Endodermal cell (in vitro differentiated cells): ENCODE results near the gene CHI3L1. TPM values are rescaled to one million over a fixed set of nuclear protein-coding genes. Genes with fewer than 3 reads are reported as not detected.
A peak's percentile ranks its signal among the peaks of the same experiment; 100 is the strongest.

ENCODE experiments used
- DNase-seq: peaks from one replicate; pipeline ENCODE4 v3.0.0-alpha.2; 2017
- H3K27ac ChIP-seq: 2 replicates; pipeline ENCODE4 v1.5.1; 2013; ENCODE audit warnings: mild to moderate bottlenecking, low read depth, low read length, moderate library complexity
- H3K27me3 ChIP-seq: 2 replicates; pipeline ENCODE4 v1.6.1; 2013; ENCODE audit warnings: mild to moderate bottlenecking, low read length, moderate library complexity; ENCODE audit not compliant: insufficient read depth, control insufficient read depth, poor library complexity, severe bottlenecking
- H3K36me3 ChIP-seq: 2 replicates; pipeline ENCODE4 v1.7.0; 2013; ENCODE audit warnings: mild to moderate bottlenecking, low read length, moderate library complexity; ENCODE audit not compliant: control insufficient read depth, insufficient read depth
- H3K4me1 ChIP-seq: one replicate; pipeline ENCODE4 v1.7.0; 2013; ENCODE audit warnings: low read length; ENCODE audit not compliant: control insufficient read depth, insufficient read depth
- H3K4me3 ChIP-seq: 2 replicates; pipeline ENCODE4 v1.5.1; 2013; ENCODE audit warnings: mild to moderate bottlenecking, low read length, moderate library complexity
- H3K9ac ChIP-seq: 2 replicates; pipeline ENCODE4 v1.6.1; 2013; ENCODE audit warnings: mild to moderate bottlenecking, low read length, moderate library complexity; ENCODE audit not compliant: poor library complexity, severe bottlenecking; ENCODE audit errors: extremely low read depth
- H3K9me3 ChIP-seq: 2 replicates; pipeline ENCODE4 v1.6.1; 2013; ENCODE audit warnings: mild to moderate bottlenecking, low read length, moderate library complexity; ENCODE audit not compliant: control insufficient read depth
- H3K27ac Mint-ChIP-seq: 2 replicates; pipeline ENCODE4 v1.8.0; 2020; ENCODE audit warnings: mixed read lengths
- H3K27me3 Mint-ChIP-seq: 2 replicates; pipeline ENCODE4 v1.8.0; 2021; ENCODE audit warnings: mild to moderate bottlenecking, mixed read lengths; ENCODE audit not compliant: insufficient read depth
- H3K36me3 Mint-ChIP-seq: 2 replicates; pipeline ENCODE4 v1.8.0; 2020; ENCODE audit warnings: low read depth, mixed read lengths
- H3K4me1 Mint-ChIP-seq: 2 replicates; pipeline ENCODE4 v1.8.0; 2020; ENCODE audit warnings: mixed read lengths
- H3K4me3 Mint-ChIP-seq: 2 replicates; pipeline ENCODE4 v1.8.0; 2020; ENCODE audit warnings: mild to moderate bottlenecking, moderate library complexity, mixed read lengths
- H3K9me3 Mint-ChIP-seq: 2 replicates; pipeline ENCODE4 v1.8.0; 2020; ENCODE audit warnings: mild to moderate bottlenecking, mixed read lengths
- WGBS, 2 experiments: methylation state at CpG; one replicate each; pipeline versions ENCODE4 v1.1.5 to v1.1.7; 2013; ENCODE audit warnings: missing lambda C conversion rate in 2 of 2, mixed read lengths in 1 of 2; ENCODE audit not compliant: insufficient coverage in 1 of 2, insufficient read length in 1 of 2; 5-methylcytosine and 5-hydroxymethylcytosine counted together
- total RNA-seq, 2 donors: library from RNA; stranded (reverse); fragmentation: NEBNext Ultra II Directional in 1 of 2; extraction: Animal tissue kit (Norgen Biotek cat#: 25700) in 1 of 2; gene quantifications; 2 replicates in 1 of 2; 3 replicates in 1 of 2; pipeline ENCODE4 v1.2.1, GENCODE V29; 2021
- TF ChIP-seq, protein P1 (sequence below): fragments of 200-600 bp; sonication (generic); conservative IDR thresholded peaks from 2 replicates; pipeline ENCODE4 v1.5.0; 2021; ENCODE audit warnings: antibody characterized with exemption, mild to moderate bottlenecking

Gene CHI3L1
- total RNA-seq, 2 donors from 2014 or later: 0.18 to 1.1 TPM

DNA sequence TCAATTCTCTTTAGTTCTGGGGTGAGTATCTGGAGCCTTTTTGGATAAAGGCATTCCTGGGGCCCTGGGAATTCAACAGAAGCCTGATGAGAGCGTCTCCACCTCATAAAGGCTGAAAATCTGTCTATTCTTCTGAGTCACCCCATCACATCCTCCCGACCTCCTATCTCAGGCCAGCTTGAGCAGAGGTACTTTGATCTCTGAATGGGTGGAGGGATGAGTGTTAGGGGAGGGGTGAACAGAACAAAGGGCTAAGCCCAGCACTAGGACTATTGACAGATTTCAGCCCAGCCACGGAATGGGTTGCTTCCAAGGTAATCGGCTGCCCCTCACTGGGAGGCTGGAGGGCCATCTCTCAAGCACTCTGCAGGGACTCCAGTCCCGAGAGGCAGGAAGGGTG is 8.4 kb downstream of the CHI3L1 start:
- peaks cover 20% of the 10 kb centered on the region for H3K4me1 ChIP-seq

DNA sequence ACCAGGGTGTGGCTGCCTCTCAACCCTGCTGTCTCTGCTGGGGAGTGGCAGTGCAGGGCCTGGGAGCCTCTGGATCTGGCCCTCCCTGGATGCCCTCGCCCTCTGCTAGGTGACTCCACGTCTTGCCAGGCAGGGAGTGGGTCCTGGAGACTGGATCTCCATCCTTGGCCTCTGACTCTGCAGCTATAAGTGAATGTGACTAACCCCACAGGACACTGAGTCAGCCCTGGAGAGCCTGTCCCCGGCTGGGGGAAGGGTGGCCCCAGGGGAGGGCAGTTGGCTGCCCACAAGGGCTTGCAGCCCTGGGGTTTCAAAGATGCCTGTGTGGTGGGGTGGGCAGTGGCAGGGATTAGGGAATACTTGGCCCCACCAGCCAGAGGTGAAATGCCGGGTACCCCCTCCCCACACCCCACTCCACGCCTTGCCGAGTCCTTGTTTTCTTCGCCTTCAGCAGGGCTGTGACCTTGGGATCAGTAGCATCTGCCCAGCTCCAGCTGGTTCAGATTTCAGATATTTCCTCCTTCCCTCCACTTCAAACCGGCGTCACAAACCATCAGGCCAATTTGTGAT is 8.9 kb downstream of the CHI3L1 start:
- no peak overlapping the region for H3K27ac ChIP-seq
- Mint-ChIP-seq H3K4me1 (peaks cover 45% of the 10 kb centered on the region), H3K9me3 (no peaks in the 10 kb centered on the region), H3K27me3 (no peaks in the 10 kb centered on the region), H3K4me3 (no peak overlapping the region), H3K27ac (peak overlapping the region; percentile 56), H3K36me3 (no peaks in the 10 kb centered on the region)
- DNase-seq: peak; percentile 71
- no peak overlapping the region for H3K9ac ChIP-seq
- 52 to 67% methylated on average over 3 to 9 of the region's 9 CpGs for WGBS, 2 experiments
- no peaks in the 10 kb centered on the region for H3K27me3 ChIP-seq
- H3K36me3 ChIP-seq: no peaks in the 10 kb centered on the region
- TF ChIP-seq, protein P1, sequence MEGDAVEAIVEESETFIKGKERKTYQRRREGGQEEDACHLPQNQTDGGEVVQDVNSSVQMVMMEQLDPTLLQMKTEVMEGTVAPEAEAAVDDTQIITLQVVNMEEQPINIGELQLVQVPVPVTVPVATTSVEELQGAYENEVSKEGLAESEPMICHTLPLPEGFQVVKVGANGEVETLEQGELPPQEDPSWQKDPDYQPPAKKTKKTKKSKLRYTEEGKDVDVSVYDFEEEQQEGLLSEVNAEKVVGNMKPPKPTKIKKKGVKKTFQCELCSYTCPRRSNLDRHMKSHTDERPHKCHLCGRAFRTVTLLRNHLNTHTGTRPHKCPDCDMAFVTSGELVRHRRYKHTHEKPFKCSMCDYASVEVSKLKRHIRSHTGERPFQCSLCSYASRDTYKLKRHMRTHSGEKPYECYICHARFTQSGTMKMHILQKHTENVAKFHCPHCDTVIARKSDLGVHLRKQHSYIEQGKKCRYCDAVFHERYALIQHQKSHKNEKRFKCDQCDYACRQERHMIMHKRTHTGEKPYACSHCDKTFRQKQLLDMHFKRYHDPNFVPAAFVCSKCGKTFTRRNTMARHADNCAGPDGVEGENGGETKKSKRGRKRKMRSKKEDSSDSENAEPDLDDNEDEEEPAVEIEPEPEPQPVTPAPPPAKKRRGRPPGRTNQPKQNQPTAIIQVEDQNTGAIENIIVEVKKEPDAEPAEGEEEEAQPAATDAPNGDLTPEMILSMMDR: no peak
- H3K9me3 ChIP-seq: no peaks in the 10 kb centered on the region
- H3K4me1 ChIP-seq: peaks cover 21% of the 10 kb centered on the region
- H3K4me3 ChIP-seq: no peak overlapping the region

More for the DNA sequence above, 8.4 kb downstream of the CHI3L1 start:
- 9 to 17% methylated on average over 2 to 5 of the region's 5 CpGs for WGBS, 2 experiments
- Mint-ChIP-seq H3K4me1 (peaks cover 43% of the 10 kb centered on the region), H3K9me3 (no peaks in the 10 kb centered on the region), H3K4me3 (peak overlapping the region; percentile 18), H3K36me3 (no peaks in the 10 kb centered on the region), H3K27ac (peak overlapping the region; percentile 56), H3K27me3 (no peaks in the 10 kb centered on the region)
- DNase-seq: peak; percentile 91
- Histone ChIP-seq H3K4me3 (no peak overlapping the region), H3K9me3 (no peaks in the 10 kb centered on the region), H3K36me3 (no peaks in the 10 kb centered on the region), H3K27me3 (no peaks in the 10 kb centered on the region), H3K9ac (no peak overlapping the region), H3K27ac (no peak overlapping the region)
- TF ChIP-seq, protein P1: no peak

DNA sequence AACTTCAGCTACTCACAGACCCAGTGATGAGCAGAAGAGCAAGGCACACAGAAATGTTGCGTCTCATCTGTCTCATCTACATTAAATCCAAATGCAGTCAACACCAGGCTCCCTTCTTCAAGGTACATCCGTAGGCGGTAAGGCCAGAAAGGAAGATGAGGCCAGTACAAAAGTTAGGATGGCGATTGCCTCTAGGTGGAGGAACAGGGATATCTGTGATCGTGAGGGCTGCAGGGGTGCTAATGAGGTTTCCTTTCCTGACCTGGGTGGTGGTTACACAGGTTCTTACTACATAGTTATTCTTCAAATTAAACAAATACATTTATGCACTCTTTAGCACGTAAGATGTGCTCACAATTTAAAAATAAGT is 9.5 kb downstream of the CHI3L1 start:
- H3K27ac Mint-ChIP-seq: no peak overlapping the region
- TF ChIP-seq, protein P1: peak; percentile 49

More for the DNA sequence above, 9.5 kb downstream of the CHI3L1 start:
- Mint-ChIP-seq H3K4me1 (peaks cover 46% of the 10 kb centered on the region), H3K27me3 (no peaks in the 10 kb centered on the region), H3K9me3 (no peaks in the 10 kb centered on the region), H3K36me3 (no peaks in the 10 kb centered on the region), H3K4me3 (no peak overlapping the region)
- no peaks in the 10 kb centered on the region for H3K9me3 ChIP-seq
- no peak overlapping the region for H3K27ac ChIP-seq
- H3K4me3 ChIP-seq: no peak overlapping the region
- H3K4me1 ChIP-seq: peaks cover 19% of the 10 kb centered on the region
- WGBS, 2 experiments: 78 to 100% methylated on average over 1 to 6 of the region's 6 CpGs
- H3K9ac ChIP-seq: no peak overlapping the region
- H3K36me3 ChIP-seq: no peaks in the 10 kb centered on the region
- no peaks in the 10 kb centered on the region for H3K27me3 ChIP-seq
- DNase-seq: no peak
